H1 (cell line): Measurements from ENCODE around the gene TOGARAM1. TPM values are rescaled to one million over a fixed set of nuclear protein-coding genes. Genes with fewer than 3 reads are reported as not detected.

Source experiments
- CTCF ChIA-PET: fragments of 300-600 bp; sonication (Branson Sonifier 250); formaldehyde crosslinking; loops from one replicate; lab custom pipeline; 2021; ENCODE audit not compliant: partially characterized antibody; lab: Charles Lee
- POLR2A ChIA-PET: fragments of 300-600 bp; sonication (Branson Sonifier 250); formaldehyde crosslinking; loops from one replicate; lab custom pipeline; 2021; ENCODE audit warnings: inconsistent platforms; ENCODE audit not compliant: partially characterized antibody; lab: Charles Lee
- DNase-seq, 2 experiments: peaks; one replicate each; pipeline versions ENCODE4 v3.0.0 to v3.0.0-alpha.2; 2010 to 2022; ENCODE audit warnings: low spot score in 2 of 2, low read depth in 1 of 2, mixed read lengths in 1 of 2
- FAIRE-seq: peaks from 2 replicates; lab custom pipeline; 2011; peaks lifted over from hg19 to GRCh38; lab: Jason Lieb, UNC
- H2AFZ ChIP-seq: 2 replicates; pipeline ENCODE4 v1.8.1; 2012; ENCODE audit warnings: low read length, inconsistent platforms
- H2AK5ac ChIP-seq: 2 replicates; pipeline ENCODE4 v1.6.1; 2013; ENCODE audit warnings: low read depth, low read length
- H2BK120ac ChIP-seq: replicated peaks from 2 replicates; pipeline ENCODE3; 2013; ENCODE audit warnings: low read depth, low read length, inconsistent platforms
- H2BK12ac ChIP-seq: 2 replicates; pipeline ENCODE4 v1.6.1; 2013; ENCODE audit warnings: low read depth, low read length
- H2BK15ac ChIP-seq: 2 replicates; pipeline ENCODE4 v1.6.1; 2013; ENCODE audit warnings: low read length
- H2BK20ac ChIP-seq: 2 replicates; pipeline ENCODE4 v1.6.1; 2013; ENCODE audit warnings: low read length
- H2BK5ac ChIP-seq: 2 replicates; pipeline ENCODE4 v1.6.1; 2013; ENCODE audit warnings: low read depth, low read length
- H3K14ac ChIP-seq: 2 replicates; pipeline ENCODE4 v1.6.1; 2013; ENCODE audit warnings: inconsistent platforms; ENCODE audit not compliant: insufficient read length
- H3K18ac ChIP-seq: 2 replicates; pipeline ENCODE4 v1.6.1; 2013; ENCODE audit warnings: low read length; ENCODE audit errors: extremely low read depth
- H3K23ac ChIP-seq: 2 replicates; pipeline ENCODE4 v1.6.1; 2013; ENCODE audit warnings: inconsistent platforms; ENCODE audit not compliant: insufficient read length
- H3K23me2 ChIP-seq: 2 replicates; pipeline ENCODE4 v1.6.1; 2013; ENCODE audit warnings: low read depth, low read length
- H3K27ac ChIP-seq: 2 replicates; pipeline ENCODE4 v1.6.1; 2011; ENCODE audit warnings: low read depth, low read length, inconsistent platforms
- H3K27me3 ChIP-seq, 4 experiments: replicated peaks in 1 of 4; 1 replicate in 1 of 4; 2 replicates in 3 of 4; pipeline versions ENCODE4 v1.6.1 to v1.8.1; 2011 to 2013; ENCODE audit warnings: low read length in 3 of 4, mild to moderate bottlenecking in 3 of 4, inconsistent platforms in 2 of 4, mixed read lengths in 2 of 4, moderate library complexity in 1 of 4; ENCODE audit not compliant: control insufficient read depth in 3 of 4, insufficient read depth in 3 of 4; ENCODE audit errors: extremely low read depth in 1 of 4
- H3K36me3 ChIP-seq, 4 experiments: 2 replicates each; pipeline versions ENCODE4 v1.6.1 to v1.8.1; 2011 to 2013; ENCODE audit warnings: mild to moderate bottlenecking in 4 of 4, low read length in 3 of 4, moderate library complexity in 2 of 4, control low read depth in 1 of 4, inconsistent platforms in 1 of 4; ENCODE audit not compliant: insufficient read depth in 4 of 4, control insufficient read depth in 2 of 4
- H3K4ac ChIP-seq: replicated peaks from 2 replicates; pipeline ENCODE3; 2013; ENCODE audit warnings: low read length, low read depth, mixed read lengths, inconsistent platforms; ENCODE audit not compliant: insufficient read length
- H3K4me1 ChIP-seq, 4 experiments: replicated peaks in 1 of 4; 1 replicate in 1 of 4; 2 replicates in 3 of 4; pipeline versions ENCODE4 v1.6.1 to v1.8.1; 2011 to 2013; ENCODE audit warnings: low read length in 3 of 4, inconsistent platforms in 2 of 4, mixed read lengths in 1 of 4; ENCODE audit not compliant: insufficient read depth in 4 of 4, control insufficient read depth in 3 of 4
- H3K4me2 ChIP-seq, 2 experiments: 2 replicates each; pipeline versions ENCODE4 v1.6.1 to v1.8.1; 2011 to 2013; ENCODE audit warnings: low read depth in 2 of 2, low read length in 2 of 2, control low read depth in 1 of 2, inconsistent platforms in 1 of 2, mild to moderate bottlenecking in 1 of 2; ENCODE audit not compliant: insufficient read depth in 1 of 2
- H3K4me3 ChIP-seq, 4 experiments: fragments of 200-600, 300-600 bp in 1 of 4; sonication (generic), shearing (Covaris generic), sonication (Bioruptor Twin) in 1 of 4; 2 replicates each; pipeline versions ENCODE4 v1.5.1 to v1.8.1; 2011 to 2016; ENCODE audit warnings: low read length in 4 of 4, low read depth in 3 of 4, control low read depth in 2 of 4, inconsistent platforms in 2 of 4, mild to moderate bottlenecking in 2 of 4, mixed read lengths in 1 of 4, moderate library complexity in 1 of 4; ENCODE audit not compliant: insufficient read depth in 2 of 4; ENCODE audit errors: extremely low read depth in 1 of 4
- H3K56ac ChIP-seq: replicated peaks from 2 replicates; pipeline ENCODE3; 2013; ENCODE audit warnings: low read depth, mild to moderate bottlenecking, mixed read lengths, low read length, inconsistent platforms; ENCODE audit not compliant: insufficient read length
- H3K79me1 ChIP-seq: 2 replicates; pipeline ENCODE4 v1.6.1; 2013; ENCODE audit warnings: low read depth, low read length, control low read depth
- H3K79me2 ChIP-seq, 2 experiments: 2 replicates each; pipeline versions ENCODE4 v1.6.1 to v1.8.1; 2012 to 2013; ENCODE audit warnings: low read length in 2 of 2, mild to moderate bottlenecking in 2 of 2, inconsistent platforms in 1 of 2; ENCODE audit not compliant: insufficient read depth in 2 of 2, control insufficient read depth in 1 of 2
- H3K9ac ChIP-seq, 4 experiments: replicated peaks in 1 of 4; 1 replicate in 1 of 4; 2 replicates in 3 of 4; pipeline versions ENCODE4 v1.6.1 to v1.8.1; 2011 to 2013; ENCODE audit warnings: low read depth in 3 of 4, low read length in 3 of 4, control low read depth in 2 of 4, mild to moderate bottlenecking in 2 of 4, moderate library complexity in 2 of 4, inconsistent platforms in 1 of 4; ENCODE audit errors: extremely low read depth in 1 of 4
- H3K9me3 ChIP-seq, 2 experiments: 2 replicates each; pipeline versions ENCODE4 v1.6.1 to v1.8.1; 2012 to 2013; ENCODE audit warnings: mild to moderate bottlenecking in 2 of 2, moderate library complexity in 2 of 2, control low read depth in 1 of 2, inconsistent platforms in 1 of 2, low read depth in 1 of 2, low read length in 1 of 2, mixed read lengths in 1 of 2; ENCODE audit not compliant: insufficient read depth in 2 of 2
- H4K20me1 ChIP-seq, 2 experiments: replicated peaks in 1 of 2; 2 replicates each; pipeline versions ENCODE3 to v1.8.1; 2011 to 2013; ENCODE audit warnings: inconsistent platforms in 2 of 2, low read length in 2 of 2, mild to moderate bottlenecking in 1 of 2; ENCODE audit not compliant: insufficient read depth in 2 of 2, control insufficient read depth in 1 of 2
- H4K5ac ChIP-seq: 2 replicates; pipeline ENCODE4 v1.6.1; 2013; ENCODE audit warnings: low read length, low read depth, mixed read lengths, inconsistent platforms; ENCODE audit not compliant: insufficient read length
- H4K8ac ChIP-seq: 2 replicates; pipeline ENCODE4 v1.8.0; 2013; ENCODE audit warnings: mild to moderate bottlenecking, moderate library complexity, low read length, inconsistent platforms; ENCODE audit not compliant: insufficient read depth; ENCODE audit errors: extremely low read depth
- H4K91ac ChIP-seq: replicated peaks from 2 replicates; pipeline ENCODE3; 2013; ENCODE audit warnings: low read length, mixed read lengths, inconsistent platforms; ENCODE audit not compliant: insufficient read length
- HDAC6 ChIP-seq: IDR thresholded peaks from one replicate; pipeline ENCODE4 v1.7.1; 2012; ENCODE audit warnings: low read depth, mild to moderate bottlenecking, inconsistent platforms, low read length, moderate library complexity
- POLR2AphosphoS5 ChIP-seq: IDR thresholded peaks from 2 replicates; pipeline ENCODE4 v1.6.1; 2011; ENCODE audit warnings: low read depth, low read length
- SIRT6 ChIP-seq: IDR thresholded peaks from one replicate; pipeline ENCODE4 v1.7.1; 2012; ENCODE audit warnings: low read length, inconsistent platforms
- SP2 ChIP-seq: IDR thresholded peaks from 2 replicates; pipeline ENCODE4 v1.6.1; 2012; ENCODE audit warnings: mild to moderate bottlenecking, low read length, inconsistent platforms
- SP4 ChIP-seq: IDR thresholded peaks from 2 replicates; pipeline ENCODE4 v1.6.1; 2012; ENCODE audit warnings: low read length, inconsistent platforms
- SRF ChIP-seq: IDR thresholded peaks from 2 replicates; pipeline ENCODE4 v1.6.1; 2011; ENCODE audit warnings: mild to moderate bottlenecking, low read depth, low read length, moderate library complexity
- WGBS, 2 experiments: shearing (Covaris generic) in 1 of 2; methylation state at CpG; one replicate each; pipeline versions ENCODE4 v1.1.6 to v1.1.7; 2013 to 2015; ENCODE audit warnings: low lambda C conversion rate in 2 of 2, mixed read lengths in 2 of 2, inconsistent platforms in 1 of 2, low coverage in 1 of 2, missing lambda C conversion rate in 1 of 2; ENCODE audit not compliant: insufficient replicate concordance in 2 of 2, insufficient coverage in 1 of 2, insufficient read length in 1 of 2; ENCODE audit errors: extremely low coverage in 1 of 2, missing lambda C conversion rate in 1 of 2; 5-methylcytosine and 5-hydroxymethylcytosine counted together
- polyA plus RNA-seq, 7 experiments: library from polyadenylated mRNA; depleted of rRNA in 3 of 7; stranded (reverse) in 5 of 7; unstranded in 2 of 7; fragments of >200 nt in 5 of 7; fragments of 200-250 nt in 2 of 7; gene quantifications; 1 replicate in 5 of 7; 2 replicates in 1 of 7; 4 replicates in 1 of 7; pipeline versions ENCODE4 v1.2.1 to v1.2.3, GENCODE V29; 2011 to 2013; ENCODE audit warnings: missing spikeins in 2 of 7, mixed read lengths in 2 of 7
- total RNA-seq: library from RNA; stranded (reverse); fragmentation: NEBNext Ultra II Directional; extraction: Animal tissue kit (Norgen Biotek cat#: 25700); gene quantifications from 2 replicates; pipeline ENCODE4 v1.2.1, GENCODE V29; 2021

Gene TOGARAM1
- total and polyA plus RNA-seq, 2 of the 8 experiments (the other 6 are each of a cell fraction or from before 2014, with no cell fraction given), result 2.5 to 6.8 TPM

DNA sequence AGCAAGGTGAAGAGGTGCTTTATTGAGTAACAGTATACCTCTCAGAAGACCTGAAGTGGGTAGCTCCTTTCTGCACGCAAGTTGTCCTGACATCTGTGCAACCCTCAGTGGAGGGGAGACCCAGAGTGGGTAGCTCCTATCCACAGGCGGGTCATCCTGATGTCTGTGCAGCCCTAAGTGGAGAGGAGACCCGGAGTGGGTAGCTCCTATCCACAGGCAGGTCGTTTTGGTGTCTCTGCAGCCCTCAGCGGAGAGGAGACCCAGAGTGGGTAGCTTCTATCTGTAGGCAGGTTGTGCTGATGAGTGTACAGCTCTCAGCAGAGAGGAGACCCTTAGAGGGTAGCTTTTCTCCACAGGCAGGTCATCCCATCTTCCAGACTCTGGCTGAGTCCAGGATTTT lies 76.9 kb downstream of the TOGARAM1 start:
- no peak for DNase-seq
- POLR2A ChIA-PET, result no interaction called here
- TF ChIP-seq SP4 (no peak), POLR2AphosphoS5 (no peak), SP2 (no peak), SRF (no peak), SIRT6 (no peak), HDAC6 (no peak)

More for the DNA sequence above, 76.9 kb downstream of the TOGARAM1 start:
- WGBS, 2 experiments, result 95% methylated on average over 5 of the region's 5 CpGs; no CpG with 5 or more reads in 1 of the 2 experiments
- Histone ChIP-seq H4K91ac (no peak overlapping the region), H4K8ac (no peak overlapping the region), H3K56ac (no peak overlapping the region), H2BK15ac (no peak overlapping the region), H3K79me2 (no peaks in the 10 kb centered on the region), H3K27ac (no peak overlapping the region), H3K9me3 (peaks cover 14 to 16% of the 10 kb centered on the region in 2 experiments), H3K18ac (no peak overlapping the region), H2AK5ac (no peak overlapping the region), H3K4ac (no peak overlapping the region), H3K4me1 (no peaks in the 10 kb centered on the region), H2BK20ac (no peak overlapping the region), H4K20me1 (no peaks in the 10 kb centered on the region), H2BK5ac (no peak overlapping the region), H2BK120ac (no peak overlapping the region), H3K4me3 (no peak overlapping the region), H3K23ac (no peak overlapping the region), H4K5ac (no peak overlapping the region), H3K9ac (no peak overlapping the region), H3K23me2 (no peaks in the 10 kb centered on the region), H3K14ac (no peak overlapping the region), H3K27me3 (no peaks in the 10 kb centered on the region), H3K79me1 (no peaks in the 10 kb centered on the region), H2AFZ (no peak overlapping the region), H3K4me2 (no peak overlapping the region), H2BK12ac (no peak overlapping the region), H3K36me3 (peaks cover 0 to 23% (median 10%) of the 10 kb centered on the region in 4 experiments; a peak in 5 of 8 replicates)
- no peak for FAIRE-seq
- CTCF ChIA-PET, result interaction anchor here (1.1 kb wide), 1 partner anchor 13 kb away, joined by 3 read pairs; no protein-coding TSS in a partner anchor
